Fibroblast of peridontal ligament (primary cell): ENCODE results near the gene STUB1.
A peak's percentile ranks its signal among the peaks of the same experiment; 100 is the strongest.

Experiments
- DNase-seq: peaks from one replicate; pipeline ENCODE4 v3.0.0-alpha.2; 2010; ENCODE audit errors: extremely low read depth

Gene STUB1

DNA sequence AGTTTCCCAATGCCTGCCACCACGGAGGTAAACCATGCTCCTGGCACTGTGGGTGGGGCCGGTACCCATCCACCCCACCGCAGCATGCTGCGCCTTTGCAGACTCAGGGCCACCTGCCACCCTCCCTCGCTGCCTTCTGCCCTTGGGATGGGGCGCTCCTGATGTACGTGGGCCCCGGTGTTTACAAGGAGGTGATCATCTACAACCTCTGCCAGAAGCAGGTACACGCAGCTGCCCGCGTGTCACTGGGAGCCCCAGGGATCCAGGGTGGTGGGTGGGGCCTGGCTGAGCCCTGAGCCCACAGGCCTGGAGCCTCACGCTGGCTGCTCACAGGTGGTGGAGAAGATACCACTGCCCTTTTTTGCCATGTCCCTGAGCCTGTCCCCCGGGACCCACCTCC lies 13.6 kb upstream of the STUB1 start:
- DNase-seq, result no peak

DNA sequence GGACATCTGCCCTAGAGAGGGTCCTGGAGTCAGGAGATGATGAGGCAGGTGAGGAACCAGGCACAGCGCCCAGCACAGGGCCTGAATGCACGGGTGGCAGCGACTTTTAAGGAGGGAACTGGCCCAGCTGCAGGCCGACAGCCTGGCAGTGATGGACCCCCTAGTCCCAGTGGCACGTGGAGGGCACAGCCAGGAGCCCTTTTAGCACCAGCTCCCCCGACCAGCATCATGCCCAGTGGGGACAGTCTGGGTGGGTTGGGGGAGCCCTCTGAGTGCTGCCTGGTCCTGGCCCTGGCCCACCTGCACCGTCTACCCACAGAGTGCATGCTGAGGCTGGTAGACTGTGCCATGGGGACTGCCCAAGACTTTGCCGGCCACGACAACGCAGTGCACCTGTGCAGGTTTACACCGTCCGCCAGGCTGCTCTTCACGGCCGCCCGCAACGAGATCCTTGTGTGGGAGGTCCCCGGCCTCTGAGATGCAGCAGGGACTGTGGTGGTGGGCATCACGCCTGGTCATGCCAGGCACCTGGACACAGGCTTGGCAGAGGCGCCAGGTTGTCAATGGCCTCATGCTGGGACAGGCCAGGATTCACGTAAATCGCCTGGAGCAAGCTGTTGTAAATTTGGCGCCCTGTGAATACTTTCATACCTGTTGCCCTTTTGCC lies 13.0 kb upstream of the STUB1 start:
- DNase-seq, result no peak

DNA sequence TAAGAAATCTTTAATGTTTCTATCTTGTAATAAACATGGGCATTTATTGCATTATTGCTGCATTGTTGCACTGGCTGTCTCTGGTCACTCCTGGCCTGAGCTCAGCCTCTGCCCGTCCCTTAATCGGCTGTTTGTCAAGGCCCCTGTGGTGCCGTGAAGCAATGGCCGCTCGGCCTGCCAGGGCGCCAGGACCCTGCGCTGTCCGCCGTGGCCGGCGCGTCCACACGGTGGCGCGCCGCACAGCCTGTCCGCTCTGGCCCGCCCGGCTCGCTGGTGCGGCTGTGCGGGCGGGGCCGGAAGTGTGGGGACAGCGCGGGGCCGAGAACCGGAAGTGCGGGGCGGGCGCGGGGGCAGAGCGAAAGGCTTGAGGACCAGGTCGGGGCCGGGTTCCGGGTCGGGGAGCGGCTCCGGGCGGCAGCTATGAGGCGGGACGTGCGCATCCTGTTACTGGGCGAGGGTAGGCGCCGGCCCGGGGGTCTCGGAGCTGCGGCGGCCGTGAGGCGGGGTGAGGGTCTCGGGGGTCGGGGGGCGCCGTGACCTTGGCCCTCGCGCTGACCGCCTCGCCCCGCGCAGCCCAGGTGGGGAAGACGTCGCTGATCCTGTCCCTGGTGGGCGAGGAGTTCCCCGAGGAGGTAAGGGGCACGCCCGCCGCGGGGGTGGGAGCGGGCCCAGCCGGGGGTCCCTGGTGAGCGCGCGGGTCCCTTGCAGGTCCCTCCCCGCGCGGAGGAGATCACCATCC lies 12.3 kb upstream of the STUB1 start, which contains the start of gene RHOT2:
Gene RHOT2 (plus strand): TSS at position 353 of the 739 bp plus-strand sequence. CDS start 68 bp downstream, at position 421.
- peak; percentile 81 for DNase-seq

DNA sequence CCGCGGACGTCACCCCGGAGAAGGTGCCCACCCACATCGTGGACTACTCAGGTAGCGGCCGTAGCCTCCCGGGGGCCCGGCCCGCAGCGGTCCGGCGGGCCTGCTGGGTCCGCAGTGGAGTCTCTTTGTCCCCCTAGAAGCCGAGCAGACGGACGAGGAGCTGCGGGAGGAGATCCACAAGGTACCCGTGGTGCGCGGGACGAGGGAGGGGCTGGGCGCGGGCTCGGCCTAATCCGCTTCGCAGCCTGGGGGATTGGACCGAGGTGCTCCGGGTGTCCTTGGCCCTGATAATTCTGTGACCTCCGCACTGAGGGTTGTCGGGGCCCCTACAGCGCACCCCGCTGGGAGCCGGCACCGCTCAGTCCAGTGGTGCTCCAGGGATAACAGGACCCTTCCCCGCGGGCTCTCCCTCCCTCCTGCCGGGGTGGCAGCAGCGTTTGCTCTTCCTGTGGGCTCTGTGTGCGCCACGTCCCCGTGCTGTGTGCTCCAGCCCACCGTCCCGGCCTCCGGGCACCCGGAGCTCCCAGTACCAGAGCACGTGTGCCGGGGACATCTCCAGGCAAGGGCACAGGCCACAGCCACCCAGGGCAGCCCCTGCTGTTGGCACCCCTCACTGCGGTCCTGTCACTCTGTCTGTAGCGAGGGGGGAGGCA lies 11.6 kb upstream of the STUB1 start:
- no peak for DNase-seq

DNA sequence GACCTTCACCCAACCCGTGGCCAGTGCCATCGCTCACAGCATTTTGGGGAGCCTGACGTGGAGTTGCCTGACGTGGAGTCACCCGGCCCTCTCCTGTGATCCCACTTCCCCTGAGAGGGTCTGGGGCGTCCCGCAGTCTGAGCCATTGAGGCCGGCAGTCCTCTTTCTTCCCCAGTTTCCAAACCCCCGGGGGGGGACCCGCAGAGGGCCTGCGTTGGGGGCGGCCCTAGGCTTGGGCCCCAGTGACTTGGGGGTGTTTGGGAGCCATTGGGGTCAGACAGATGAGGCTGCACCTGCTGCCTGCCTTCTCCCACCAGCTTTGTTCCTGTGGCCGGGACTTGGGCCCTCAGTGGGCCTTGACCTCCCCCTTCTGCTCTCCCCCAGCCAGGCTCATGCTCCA lies 10.5 kb upstream of the STUB1 start:
- DNase-seq, result no peak

DNA sequence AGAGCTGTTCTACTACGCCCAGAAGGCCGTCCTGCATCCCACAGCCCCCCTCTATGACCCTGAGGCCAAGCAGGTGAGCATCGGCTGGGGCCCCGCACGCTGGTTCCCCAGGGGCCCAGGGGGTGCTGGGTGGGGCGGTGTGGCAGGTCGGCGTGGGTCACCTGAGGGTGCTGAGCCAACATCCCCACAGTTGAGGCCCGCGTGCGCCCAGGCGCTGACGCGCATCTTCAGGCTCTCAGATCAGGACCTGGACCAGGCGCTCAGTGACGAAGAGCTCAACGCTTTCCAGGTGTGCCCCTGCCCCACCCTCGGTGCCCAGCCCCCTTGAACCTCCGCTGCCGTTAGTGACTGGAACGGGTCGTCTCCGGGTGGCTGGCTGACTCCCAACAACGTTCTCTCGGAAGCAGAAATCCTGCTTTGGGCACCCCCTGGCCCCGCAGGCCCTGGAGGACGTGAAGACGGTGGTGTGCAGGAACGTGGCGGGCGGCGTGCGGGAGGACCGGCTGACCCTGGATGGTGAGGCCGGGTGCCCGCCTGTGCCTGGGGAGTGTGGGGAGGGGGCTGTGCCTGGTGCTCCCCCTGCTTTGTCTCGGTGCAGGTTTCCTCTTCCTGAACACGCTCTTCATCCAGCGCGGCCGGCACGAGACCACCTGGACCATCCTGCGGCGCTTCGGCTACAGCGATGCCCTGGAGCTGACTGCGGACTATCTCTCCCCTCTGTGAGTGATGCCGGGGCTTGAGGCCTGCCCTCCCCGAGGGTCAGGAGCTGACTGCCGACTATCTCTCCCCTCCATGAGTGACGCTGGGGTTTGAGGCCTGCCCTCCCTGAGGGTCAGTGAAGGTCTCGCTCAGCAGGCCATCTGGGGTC lies 9.5 kb upstream of the STUB1 start:
- DNase-seq, result no peak

DNA sequence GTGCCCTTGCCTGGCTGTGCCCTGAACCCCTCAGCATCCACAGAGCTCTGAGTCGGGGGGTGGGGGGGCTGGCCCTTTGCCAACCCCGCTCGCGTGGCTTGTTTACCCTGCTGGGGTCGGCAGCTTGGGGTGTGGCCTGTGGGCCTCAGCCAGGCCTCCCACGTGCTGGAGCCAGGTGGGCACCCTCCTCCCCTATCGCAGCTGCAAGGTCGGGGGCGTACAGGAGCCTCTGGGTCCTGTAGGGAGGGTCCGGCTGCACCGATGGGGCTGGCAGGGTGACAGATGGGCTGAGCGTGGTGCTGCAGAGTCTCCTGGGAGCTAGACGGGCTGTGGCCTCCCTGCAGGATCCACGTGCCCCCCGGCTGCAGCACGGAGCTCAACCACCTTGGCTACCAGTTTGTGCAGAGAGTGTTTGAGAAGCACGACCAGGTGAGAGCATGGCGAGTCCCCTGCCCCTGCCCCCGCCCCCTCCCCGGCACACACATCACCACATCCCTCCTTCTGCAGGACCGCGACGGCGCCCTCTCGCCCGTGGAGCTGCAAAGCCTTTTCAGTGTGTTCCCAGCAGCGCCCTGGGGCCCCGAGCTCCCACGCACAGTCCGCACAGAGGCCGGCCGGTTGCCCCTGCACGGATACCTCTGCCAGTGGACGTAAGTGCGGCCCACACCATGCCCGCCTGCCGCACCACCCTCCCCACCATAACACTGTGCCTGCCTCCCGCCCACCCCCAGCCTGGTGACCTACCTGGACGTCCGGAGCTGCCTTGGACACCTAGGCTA lies 8.7 kb upstream of the STUB1 start:
- DNase-seq, result no peak

DNA sequence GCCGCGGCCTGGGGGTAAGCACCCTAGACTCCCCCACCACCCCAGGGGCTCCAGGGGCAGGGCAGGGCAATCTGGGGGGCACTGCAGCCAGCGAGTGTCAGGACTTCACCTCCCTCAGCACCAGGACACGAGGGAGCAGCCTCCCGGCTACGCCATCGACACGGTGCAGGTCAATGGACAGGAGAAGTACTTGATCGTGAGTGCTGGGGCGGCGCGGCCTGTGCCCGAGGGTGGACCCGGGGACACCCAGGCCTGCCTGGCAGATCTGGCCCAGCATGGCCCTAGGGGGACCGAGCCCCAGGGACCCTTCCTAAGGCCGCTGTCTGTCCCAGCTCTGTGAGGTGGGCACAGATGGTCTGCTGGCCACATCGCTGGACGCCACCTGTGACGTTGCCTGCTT lies 7.8 kb upstream of the STUB1 start:
- no peak for DNase-seq

DNA sequence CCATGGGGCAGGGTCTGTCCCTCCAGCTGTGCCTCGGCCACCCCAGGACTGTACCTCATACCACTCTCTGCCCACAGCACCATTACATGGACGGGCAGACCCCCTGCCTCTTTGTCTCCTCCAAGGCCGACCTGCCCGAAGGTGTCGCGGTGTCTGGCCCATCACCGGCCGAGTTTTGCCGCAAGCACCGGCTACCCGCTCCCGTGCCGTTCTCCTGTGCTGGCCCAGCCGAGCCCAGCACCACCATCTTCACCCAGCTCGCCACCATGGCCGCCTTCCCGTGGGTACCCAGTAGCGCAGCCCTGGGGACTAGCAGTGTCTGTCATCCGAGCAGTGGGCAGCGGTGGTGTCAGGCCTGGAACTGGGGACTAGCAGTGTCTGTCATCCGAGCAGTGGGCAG lies 7.4 kb upstream of the STUB1 start:
- DNase-seq, result no peak

DNA sequence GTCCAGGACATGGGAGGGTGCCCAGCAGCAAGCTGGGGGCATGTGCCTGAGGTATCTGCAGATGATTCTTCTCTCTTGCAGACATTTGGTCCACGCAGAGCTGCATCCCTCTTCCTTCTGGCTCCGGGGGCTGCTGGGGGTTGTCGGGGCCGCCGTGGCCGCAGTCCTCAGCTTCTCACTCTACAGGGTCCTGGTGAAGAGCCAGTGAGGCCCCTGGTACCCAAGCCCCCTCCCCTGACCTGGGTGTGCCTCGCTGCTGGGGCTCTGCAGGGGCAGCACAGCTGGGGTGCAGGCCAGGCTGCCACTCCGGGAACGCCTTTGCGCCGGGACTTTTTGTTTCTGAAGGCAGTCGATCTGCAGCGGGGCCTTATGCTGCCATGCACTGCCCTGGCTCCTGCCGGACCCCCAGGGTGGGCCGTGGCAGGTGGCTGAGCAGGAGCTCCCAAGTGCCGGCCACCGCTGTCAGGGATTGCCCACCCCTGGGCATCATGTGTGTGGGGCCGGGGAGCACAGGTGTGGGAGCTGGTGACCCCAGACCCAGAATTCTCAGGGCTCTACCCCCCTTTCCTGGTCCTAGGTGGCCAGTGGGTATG lies 6.7 kb upstream of the STUB1 start:
- no peak for DNase-seq

DNA sequence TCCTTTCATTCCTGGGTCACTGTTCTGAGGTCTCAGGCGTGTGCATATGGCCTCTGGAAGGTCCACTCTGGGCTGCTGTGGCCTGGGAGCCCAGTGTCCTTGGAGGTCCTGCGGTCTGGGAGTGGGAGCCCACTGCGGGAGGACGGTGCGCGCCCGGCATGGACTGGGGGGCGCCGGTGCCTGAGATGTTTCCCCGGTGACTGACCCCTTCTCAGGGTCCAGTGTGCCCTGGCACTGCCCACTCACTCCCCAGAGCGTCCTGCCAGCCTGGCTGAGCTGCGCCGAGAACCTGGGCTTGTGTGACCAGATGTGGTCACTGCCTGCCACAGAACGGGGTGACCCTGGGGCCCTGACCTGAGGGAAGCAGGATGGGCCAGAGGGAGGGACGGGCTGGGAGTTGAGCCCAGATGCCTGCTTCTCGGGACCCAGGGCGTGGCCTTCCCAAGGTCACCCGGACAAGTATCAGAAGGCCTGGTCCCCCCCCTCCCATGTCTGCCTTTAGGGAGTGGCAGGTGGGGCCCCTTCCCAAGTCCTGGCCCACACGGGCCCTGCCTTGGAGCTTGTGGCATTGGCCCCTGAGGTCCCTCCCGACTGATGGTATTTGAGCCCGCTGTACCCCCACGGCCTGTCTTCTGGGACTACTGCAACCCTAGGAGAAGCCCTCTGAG lies 5.9 kb upstream of the STUB1 start:
- DNase-seq, result no peak

DNA sequence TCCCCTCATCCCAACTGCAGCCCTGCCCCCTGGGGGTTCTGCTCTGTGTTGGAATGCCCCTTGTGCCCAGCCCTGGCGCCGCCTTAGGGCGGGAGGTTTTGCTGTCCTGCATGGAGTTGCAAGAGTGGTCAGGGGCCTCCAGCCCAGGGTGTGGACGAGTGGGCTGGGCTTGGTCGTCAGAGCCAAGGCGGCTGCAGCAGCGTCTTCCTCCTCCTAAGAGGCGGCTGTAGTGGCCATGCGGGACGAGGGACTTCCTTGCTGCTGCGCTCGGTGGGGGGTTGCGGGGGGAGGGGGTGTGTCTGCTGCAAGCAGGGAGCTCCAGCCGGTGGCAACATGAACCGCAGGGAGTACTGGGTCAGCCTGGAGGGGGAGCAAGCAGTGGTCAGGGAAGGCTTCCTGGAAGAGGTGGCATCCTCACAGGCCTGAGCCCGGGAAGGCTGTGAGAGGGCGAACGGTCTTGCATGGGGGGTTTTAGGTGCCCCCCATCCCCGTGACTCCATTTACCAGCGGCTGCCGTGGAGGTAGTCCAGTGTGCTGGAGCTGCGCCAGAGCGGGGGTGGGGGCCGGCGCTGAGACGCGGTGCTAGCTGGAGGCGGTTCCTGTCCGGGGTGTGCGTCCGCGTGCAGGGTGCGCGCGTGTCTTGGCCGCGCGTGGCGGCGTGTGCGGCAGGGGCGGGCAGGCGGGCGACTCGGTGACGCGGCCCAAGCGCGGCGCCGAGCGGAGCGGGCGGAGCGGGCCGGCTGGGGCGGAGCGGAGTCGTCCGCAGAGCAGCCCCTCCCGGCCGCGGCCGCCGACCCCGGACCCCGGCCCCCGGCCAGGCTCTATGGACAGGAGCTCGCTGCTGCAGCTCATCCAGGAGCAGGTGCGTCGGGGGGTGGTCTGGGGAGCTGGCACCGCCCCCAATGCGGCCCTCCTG lies 5.0 kb upstream of the STUB1 start, which contains the start of gene RHBDL1:
Gene RHBDL1 (plus strand): TSS at position 704 of the 916 bp plus-strand sequence. CDS start 120 bp downstream, at position 824.
- no peak for DNase-seq

DNA sequence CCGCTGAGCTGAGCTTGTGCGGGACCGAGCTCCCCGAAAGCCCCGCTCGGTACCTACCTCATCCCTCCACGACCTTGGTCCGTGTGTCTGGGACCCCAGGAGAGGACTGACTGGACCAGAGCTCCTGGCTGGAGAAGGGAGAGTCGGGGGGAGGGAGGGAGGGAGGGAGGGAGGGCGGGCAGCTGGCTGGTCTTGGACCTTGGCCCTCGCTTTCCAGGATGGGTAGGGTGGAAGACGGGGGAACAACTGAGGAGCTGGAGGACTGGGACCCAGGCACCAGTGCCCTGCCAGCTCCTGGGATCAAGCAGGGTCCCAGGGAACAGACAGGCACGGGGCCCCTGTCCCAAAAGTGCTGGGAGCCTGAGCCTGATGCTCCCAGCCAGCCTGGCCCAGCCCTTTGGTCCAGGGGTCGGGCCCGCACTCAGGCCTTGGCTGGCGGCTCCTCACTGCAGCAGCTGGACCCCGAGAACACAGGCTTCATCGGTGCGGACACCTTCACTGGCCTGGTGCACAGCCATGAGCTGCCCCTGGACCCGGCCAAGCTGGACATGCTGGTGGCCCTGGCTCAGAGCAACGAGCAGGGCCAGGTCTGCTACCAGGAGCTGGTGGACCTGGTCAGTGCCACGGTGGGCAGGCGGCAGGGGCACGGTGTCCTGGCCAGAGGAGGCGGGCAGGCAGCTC lies 4.2 kb upstream of the STUB1 start:
- no peak for DNase-seq

DNA sequence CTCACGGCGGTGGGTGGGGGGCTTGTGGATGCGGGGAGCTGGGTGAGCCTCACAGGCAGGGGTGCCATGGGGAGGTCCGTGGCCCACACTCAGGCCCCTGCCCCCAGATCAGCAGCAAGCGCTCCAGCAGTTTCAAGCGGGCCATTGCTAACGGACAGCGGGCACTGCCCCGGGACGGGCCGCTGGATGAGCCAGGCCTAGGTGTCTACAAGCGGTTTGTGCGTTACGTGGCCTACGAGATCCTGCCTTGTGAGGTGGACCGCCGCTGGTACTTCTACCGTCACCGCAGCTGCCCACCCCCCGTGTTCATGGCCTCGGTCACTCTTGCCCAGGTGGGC lies 3.7 kb upstream of the STUB1 start:
- no peak for DNase-seq

DNA sequence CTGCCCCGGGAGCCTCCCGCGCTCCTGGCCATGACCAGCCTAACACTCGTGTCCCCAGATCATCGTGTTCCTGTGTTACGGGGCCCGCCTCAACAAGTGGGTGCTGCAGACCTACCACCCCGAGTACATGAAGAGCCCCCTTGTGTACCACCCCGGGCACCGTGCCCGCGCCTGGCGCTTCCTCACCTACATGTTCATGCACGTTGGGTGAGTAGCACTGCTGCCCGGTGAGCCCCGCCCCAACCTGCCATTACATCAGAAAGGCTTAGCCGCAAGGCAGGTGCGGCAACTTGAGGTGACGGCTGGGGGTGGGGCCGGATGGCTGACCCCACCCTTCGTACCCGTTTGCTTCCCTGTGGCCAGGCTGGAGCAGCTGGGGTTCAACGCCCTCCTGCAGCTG lies 3.3 kb upstream of the STUB1 start:
- no peak for DNase-seq

DNA sequence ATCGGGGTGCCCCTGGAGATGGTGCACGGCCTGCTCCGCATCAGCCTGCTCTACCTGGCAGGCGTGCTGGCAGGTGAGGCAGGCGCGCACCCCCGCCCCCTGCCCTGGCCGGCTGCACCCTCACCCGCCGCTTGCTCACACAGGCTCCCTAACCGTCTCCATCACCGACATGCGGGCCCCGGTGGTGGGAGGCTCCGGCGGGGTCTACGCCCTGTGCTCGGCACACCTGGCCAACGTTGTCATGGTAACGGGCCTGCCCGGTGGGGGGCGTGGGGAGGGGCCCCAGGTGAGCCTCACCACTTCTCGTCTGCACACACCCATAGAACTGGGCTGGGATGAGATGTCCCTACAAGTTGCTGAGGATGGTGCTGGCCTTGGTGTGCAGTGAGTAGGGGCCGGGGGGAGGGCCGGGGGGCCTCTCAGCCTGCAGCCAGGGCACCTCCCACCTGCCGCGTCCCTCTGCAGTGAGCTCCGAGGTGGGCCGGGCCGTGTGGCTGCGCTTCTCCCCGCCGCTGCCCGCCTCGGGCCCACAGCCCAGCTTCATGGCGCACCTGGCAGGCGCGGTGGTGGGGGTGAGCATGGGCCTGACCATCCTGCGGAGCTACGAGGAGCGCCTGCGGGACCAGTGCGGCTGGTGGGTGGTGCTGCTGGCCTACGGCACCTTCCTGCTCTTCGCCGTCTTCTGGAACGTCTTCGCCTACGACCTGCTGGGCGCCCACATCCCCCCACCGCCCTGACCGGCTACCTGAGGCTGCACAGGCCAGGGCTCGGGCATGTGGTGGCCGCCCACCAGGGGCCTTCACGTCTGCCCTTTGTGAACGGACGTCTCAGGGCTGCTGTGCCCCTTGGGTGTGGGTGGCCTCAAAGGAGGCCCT lies 2.7 kb upstream of the STUB1 start:
- DNase-seq, result no peak

DNA sequence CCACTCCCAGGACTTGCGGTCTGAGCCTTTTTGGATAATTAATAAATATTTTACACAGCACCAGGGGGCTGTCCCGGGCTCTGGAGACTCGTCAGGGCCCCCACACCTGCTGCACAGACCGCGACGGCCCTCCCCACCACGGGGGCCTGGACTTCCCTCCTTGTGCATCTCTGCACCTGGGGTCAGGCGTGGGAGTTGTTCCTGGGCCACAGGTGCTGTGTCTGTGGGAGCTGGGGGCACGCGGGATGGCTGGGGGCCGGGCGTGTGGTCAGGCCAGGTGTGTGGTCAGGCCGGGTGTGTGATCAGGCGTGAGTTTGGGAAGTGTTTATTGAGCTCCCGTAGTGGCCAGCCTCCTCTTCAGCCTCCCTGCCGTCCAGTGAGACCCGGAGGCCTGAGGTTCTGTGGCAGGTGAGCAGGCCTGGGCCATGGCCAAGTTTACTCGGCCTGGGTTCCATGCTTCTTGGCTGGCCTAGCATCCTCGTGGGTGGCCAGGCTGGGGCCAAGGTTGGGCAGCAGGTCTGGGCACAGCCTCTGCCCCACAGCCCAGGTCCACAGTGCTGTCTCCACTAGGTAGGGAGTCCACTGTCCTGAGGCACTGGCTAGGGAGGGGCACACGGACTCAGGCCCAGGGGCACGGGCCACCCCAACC lies 1.9 kb upstream of the STUB1 start:
- no peak for DNase-seq
